ENCODE results near the gene FTL.

FTL gene

GRCh38 chr19:48982280-48982679, 17.2 kb downstream of the FTL start:
- no peaks in the 10 kb centered on the region for H3K27me3 ChIP-seq (ENCODE audit: low read depth, low read length)
- peaks cover 49% of the 10 kb centered on the region for H3K36me3 ChIP-seq (replicated peaks; ENCODE audit: low read depth, low read length)
- H3K9ac ChIP-seq (ENCODE audit: low read length): no peak overlapping the region
- H4K20me1 ChIP-seq (ENCODE audit: insufficient read depth, low read length): no peaks in the 10 kb centered on the region
- no peak overlapping the region for H3K4me2 ChIP-seq (ENCODE audit: low read length)
- no peak for TF ChIP-seq CTCF (IDR thresholded peaks at IDR 0.05; ENCODE audit: low read depth, low read length)
- TF ChIP-seq EZH2phosphoT487 (IDR thresholded peaks at IDR 0.05; ENCODE audit: low read depth): no peak
- no peak overlapping the region for H2AFZ ChIP-seq (ENCODE audit: low read depth, low read length)
- no peaks in the 10 kb centered on the region for H3K79me2 ChIP-seq (ENCODE audit: low read length)
- H3K9me3 ChIP-seq (ENCODE audit: insufficient read depth, low read length): no peaks in the 10 kb centered on the region
- no peak overlapping the region for H3K27ac ChIP-seq (ENCODE audit: low read length)
- no peaks in the 10 kb centered on the region; the same call in 1 of the 2 replicates for H3K4me1 ChIP-seq (ENCODE audit: low read length)
- H3K4me3 ChIP-seq (ENCODE audit: low read length): no peak overlapping the region

GRCh38 chr19:48985711-48986110, 20.6 kb downstream of the FTL start:
- Histone ChIP-seq H4K20me1 (ENCODE audit: insufficient read depth, low read length) (no peaks in the 10 kb centered on the region), H3K27ac (ENCODE audit: low read length) (no peak overlapping the region), H3K4me2 (ENCODE audit: low read length) (no peak overlapping the region), H3K4me3 (ENCODE audit: low read length) (no peak overlapping the region), H3K9ac (ENCODE audit: low read length) (no peak overlapping the region), H3K36me3 (replicated peaks; ENCODE audit: low read depth, low read length) (peaks cover 41% of the 10 kb centered on the region), H3K9me3 (ENCODE audit: insufficient read depth, low read length) (no peaks in the 10 kb centered on the region), H3K4me1 (ENCODE audit: low read length) (no peaks in the 10 kb centered on the region), H3K79me2 (ENCODE audit: low read length) (no peaks in the 10 kb centered on the region; the same call in 1 of the 2 replicates), H2AFZ (ENCODE audit: low read depth, low read length) (no peak overlapping the region), H3K27me3 (ENCODE audit: low read depth, low read length) (no peaks in the 10 kb centered on the region)
- TF ChIP-seq EZH2phosphoT487 (IDR thresholded peaks at IDR 0.05; ENCODE audit: low read depth): no peak
- no peak for TF ChIP-seq CTCF (IDR thresholded peaks at IDR 0.05; ENCODE audit: low read depth, low read length)

GRCh38 chr19:48986211-48986610, 21.1 kb downstream of the FTL start:
- Histone ChIP-seq H3K79me2 (ENCODE audit: low read length) (peaks cover 3% of the 10 kb centered on the region; the same call in 1 of the 2 replicates), H3K9me3 (ENCODE audit: insufficient read depth, low read length) (no peaks in the 10 kb centered on the region), H3K27ac (ENCODE audit: low read length) (no peak overlapping the region), H3K27me3 (ENCODE audit: low read depth, low read length) (no peaks in the 10 kb centered on the region), H3K36me3 (replicated peaks; ENCODE audit: low read depth, low read length) (peaks cover 45% of the 10 kb centered on the region), H2AFZ (ENCODE audit: low read depth, low read length) (no peak overlapping the region), H3K4me2 (ENCODE audit: low read length) (no peak overlapping the region), H3K4me1 (ENCODE audit: low read length) (no peaks in the 10 kb centered on the region), H3K4me3 (ENCODE audit: low read length) (no peak overlapping the region), H3K9ac (ENCODE audit: low read length) (no peak overlapping the region), H4K20me1 (ENCODE audit: insufficient read depth, low read length) (no peaks in the 10 kb centered on the region)
- TF ChIP-seq CTCF (IDR thresholded peaks at IDR 0.05; ENCODE audit: low read depth, low read length): no peak
- TF ChIP-seq EZH2phosphoT487 (IDR thresholded peaks at IDR 0.05; ENCODE audit: low read depth): no peak

DNA sequence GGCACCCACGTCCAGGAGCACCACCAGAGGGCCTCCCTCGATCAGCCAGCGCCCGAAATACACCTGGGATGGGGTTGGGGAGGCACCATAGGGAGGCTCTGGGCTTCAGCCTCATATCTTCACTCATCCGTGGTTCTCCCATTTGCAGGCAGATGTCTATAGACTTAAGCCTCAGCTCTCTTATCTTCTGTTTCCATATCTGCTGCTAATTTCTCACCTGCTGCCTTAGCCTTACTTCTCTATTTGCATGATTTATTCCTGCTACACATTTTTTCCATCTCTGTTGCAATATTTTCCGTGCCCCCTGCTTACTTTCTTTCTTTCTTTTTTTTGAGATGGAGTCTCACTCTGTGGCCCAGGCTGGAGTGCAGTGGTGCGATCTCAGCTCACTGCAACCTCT, 22.2 kb downstream of the FTL start:
- peaks cover 36% of the 10 kb centered on the region for H3K36me3 ChIP-seq (replicated peaks; ENCODE audit: low read depth, low read length)
- no peak overlapping the region for H3K4me2 ChIP-seq (ENCODE audit: low read length)
- no peak for TF ChIP-seq EZH2phosphoT487 (IDR thresholded peaks at IDR 0.05; ENCODE audit: low read depth)
- no peak for TF ChIP-seq CTCF (IDR thresholded peaks at IDR 0.05; ENCODE audit: low read depth, low read length)
- no peak overlapping the region for H3K27ac ChIP-seq (ENCODE audit: low read length)
- H3K79me2 ChIP-seq (ENCODE audit: low read length): peaks cover 14% of the 10 kb centered on the region
- H3K9me3 ChIP-seq (ENCODE audit: insufficient read depth, low read length): no peaks in the 10 kb centered on the region
- peaks cover 7% of the 10 kb centered on the region for H3K4me1 ChIP-seq (ENCODE audit: low read length)
- peaks cover 6% of the 10 kb centered on the region; the same call in 1 of the 2 replicates for H4K20me1 ChIP-seq (ENCODE audit: insufficient read depth, low read length)
- H3K4me3 ChIP-seq (ENCODE audit: low read length): no peak overlapping the region
- H3K27me3 ChIP-seq (ENCODE audit: low read depth, low read length): no peaks in the 10 kb centered on the region
- no peak overlapping the region for H2AFZ ChIP-seq (ENCODE audit: low read depth, low read length)
- H3K9ac ChIP-seq (ENCODE audit: low read length): no peak overlapping the region
